Loucy (cell line): ENCODE data around the gene GAN.

Source experiments
- EZH2phosphoT487 ChIP-seq: fragments of 200-600 bp; IDR thresholded peaks from 2 replicates; pipeline ENCODE4 v1.6.1; 2018; ENCODE audit warnings: antibody characterized with exemption, mild to moderate bottlenecking, moderate library complexity, borderline replicate concordance
- TF ChIP-seq, protein P1 (sequence below): fragments of 200-600 bp; sonication (generic); conservative IDR thresholded peaks from 2 replicates; pipeline ENCODE4 v1.5.1; 2014; ENCODE audit warnings: mild to moderate bottlenecking, antibody characterized with exemption, low read length

DNA sequence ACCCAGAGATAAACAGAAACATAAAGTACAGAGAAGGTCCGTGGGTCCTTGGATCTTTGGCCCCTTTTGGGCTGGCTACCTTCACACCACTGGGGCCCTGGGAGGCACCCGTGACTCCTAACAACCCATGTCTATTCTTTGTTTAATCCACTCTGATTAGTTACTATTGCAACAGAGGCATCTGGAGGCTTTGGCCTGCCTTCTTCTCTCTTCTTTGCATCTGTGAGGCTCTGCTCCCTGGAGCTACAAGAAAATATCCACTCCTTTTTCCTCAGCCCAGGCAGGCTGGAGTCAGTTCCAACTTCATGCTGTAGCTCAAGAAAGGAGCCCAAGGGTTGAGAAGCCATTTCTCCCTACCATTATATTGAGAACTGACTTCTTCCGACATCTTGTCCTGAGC lies 120.3 kb downstream of the GAN start:
- no peak for TF ChIP-seq EZH2phosphoT487
- TF ChIP-seq, protein P1, sequence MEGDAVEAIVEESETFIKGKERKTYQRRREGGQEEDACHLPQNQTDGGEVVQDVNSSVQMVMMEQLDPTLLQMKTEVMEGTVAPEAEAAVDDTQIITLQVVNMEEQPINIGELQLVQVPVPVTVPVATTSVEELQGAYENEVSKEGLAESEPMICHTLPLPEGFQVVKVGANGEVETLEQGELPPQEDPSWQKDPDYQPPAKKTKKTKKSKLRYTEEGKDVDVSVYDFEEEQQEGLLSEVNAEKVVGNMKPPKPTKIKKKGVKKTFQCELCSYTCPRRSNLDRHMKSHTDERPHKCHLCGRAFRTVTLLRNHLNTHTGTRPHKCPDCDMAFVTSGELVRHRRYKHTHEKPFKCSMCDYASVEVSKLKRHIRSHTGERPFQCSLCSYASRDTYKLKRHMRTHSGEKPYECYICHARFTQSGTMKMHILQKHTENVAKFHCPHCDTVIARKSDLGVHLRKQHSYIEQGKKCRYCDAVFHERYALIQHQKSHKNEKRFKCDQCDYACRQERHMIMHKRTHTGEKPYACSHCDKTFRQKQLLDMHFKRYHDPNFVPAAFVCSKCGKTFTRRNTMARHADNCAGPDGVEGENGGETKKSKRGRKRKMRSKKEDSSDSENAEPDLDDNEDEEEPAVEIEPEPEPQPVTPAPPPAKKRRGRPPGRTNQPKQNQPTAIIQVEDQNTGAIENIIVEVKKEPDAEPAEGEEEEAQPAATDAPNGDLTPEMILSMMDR: no peak
